Loucy (cell line): ENCODE data around the gene CLSTN1.

Experiments
- CTCF ChIP-seq: fragments of 200-600 bp; sonication (generic); conservative IDR thresholded peaks from 2 replicates; pipeline ENCODE4 v1.5.1; 2014; ENCODE audit warnings: mild to moderate bottlenecking, antibody characterized with exemption, low read length
- EZH2phosphoT487 ChIP-seq: fragments of 200-600 bp; IDR thresholded peaks from 2 replicates; pipeline ENCODE4 v1.6.1; 2018; ENCODE audit warnings: antibody characterized with exemption, mild to moderate bottlenecking, moderate library complexity, borderline replicate concordance

- TF ChIP-seq CTCF (no peak), EZH2phosphoT487 (no peak)
Observed at GRCh38 chr1:9689971-9690381, 133.8 kb downstream of the CLSTN1 start.
